Endothelial cell of umbilical vein (primary cell): ENCODE results near the gene KCND2. TPM values are rescaled to one million over a fixed set of nuclear protein-coding genes. Genes with fewer than 3 reads are reported as not detected.

ENCODE experiments used
- BruUV-seq: library from RNA; stranded (reverse); fragments of 400-500 nt; replicated peaks from 2 replicates; lab custom pipeline; 2021; lab: Mats Ljungman, UMichigan
- CTCF ChIA-PET: fragments of 300-600, 350-600 bp; sonication (Branson Sonifier 250); formaldehyde crosslinking; loops from one replicate; lab custom pipeline; 2021; ENCODE audit warnings: antibody characterized with exemption, inconsistent platforms; lab: Charles Lee
- POLR2A ChIA-PET: fragments of 300-600, 350-600 bp; sonication (Branson Sonifier 250); formaldehyde crosslinking; loops from one replicate; lab custom pipeline; 2021; ENCODE audit warnings: antibody characterized with exemption, inconsistent platforms; lab: Charles Lee
- DNase-seq: peaks from one replicate; pipeline ENCODE4 v3.0.0-alpha.2; 2011; ENCODE audit warnings: low read depth, low spot score
- FAIRE-seq: peaks from 2 replicates; lab custom pipeline; 2011; peaks lifted over from hg19 to GRCh38; lab: Jason Lieb, UNC
- H2AFZ ChIP-seq: 2 replicates; pipeline ENCODE4 v1.6.0; 2012; ENCODE audit warnings: low read depth, low read length, control low read depth, inconsistent platforms
- H3K27ac ChIP-seq: 2 replicates; pipeline ENCODE4 v1.5.1; 2011; ENCODE audit warnings: low read depth, mild to moderate bottlenecking, control low read depth, low read length, moderate library complexity; ENCODE audit not compliant: insufficient read depth
- H3K27me3 ChIP-seq, 2 experiments: 2 replicates each; pipeline versions ENCODE4 v1.6.0 to v1.6.1; 2011; ENCODE audit warnings: low read length in 2 of 2, mixed read lengths in 1 of 2; ENCODE audit not compliant: control insufficient read depth in 2 of 2, insufficient read depth in 2 of 2
- H3K36me3 ChIP-seq, 2 experiments: 2 replicates in 1 of 2; 3 replicates in 1 of 2; pipeline ENCODE4 v1.5.1; 2011; ENCODE audit warnings: low read length in 2 of 2, mild to moderate bottlenecking in 1 of 2, moderate library complexity in 1 of 2; ENCODE audit not compliant: control insufficient read depth in 2 of 2, insufficient read depth in 2 of 2; ENCODE audit errors: extremely low read depth in 1 of 2
- H3K4me1 ChIP-seq: 3 replicates; pipeline ENCODE4 v1.5.1; 2011; ENCODE audit warnings: mild to moderate bottlenecking, low read length; ENCODE audit not compliant: control insufficient read depth, insufficient read depth; ENCODE audit errors: extremely low read depth
- H3K4me2 ChIP-seq: 2 replicates; pipeline ENCODE4 v1.6.1; 2011; ENCODE audit warnings: low read length, control low read depth, mixed read lengths; ENCODE audit not compliant: insufficient read depth
- H3K4me3 ChIP-seq, 3 experiments: fragments of 200-600 bp in 1 of 3; sonication (generic), shearing (Covaris generic) in 1 of 3; replicated peaks in 1 of 3; 2 replicates each; pipeline ENCODE4 v1.5.1; 2011 to 2016; ENCODE audit warnings: control low read depth in 3 of 3, low read length in 3 of 3, mild to moderate bottlenecking in 2 of 3, inconsistent platforms in 1 of 3, low read depth in 1 of 3, moderate library complexity in 1 of 3; ENCODE audit not compliant: insufficient read depth in 1 of 3
- H3K79me2 ChIP-seq: 2 replicates; pipeline ENCODE4 v1.6.0; 2012; ENCODE audit warnings: low read length, inconsistent platforms; ENCODE audit not compliant: control insufficient read depth, insufficient read depth
- H3K9ac ChIP-seq: replicated peaks from 2 replicates; pipeline ENCODE3; 2011; ENCODE audit warnings: low read length, control low read depth; ENCODE audit not compliant: insufficient read depth; ENCODE audit errors: extremely low read depth
- H3K9me1 ChIP-seq: replicated peaks from 3 replicates; pipeline ENCODE4 v1.6.0; 2011; ENCODE audit warnings: mild to moderate bottlenecking, low read length; ENCODE audit not compliant: control insufficient read depth, insufficient read depth; ENCODE audit errors: extremely low read depth
- H3K9me3 ChIP-seq: replicated peaks from 2 replicates; pipeline ENCODE4 v1.5.1; 2012; ENCODE audit warnings: low read length, inconsistent platforms; ENCODE audit not compliant: control insufficient read depth, insufficient read depth
- H4K20me1 ChIP-seq: replicated peaks from 2 replicates; pipeline ENCODE3; 2011; ENCODE audit warnings: mild to moderate bottlenecking, low read length; ENCODE audit not compliant: control insufficient read depth, insufficient read depth; ENCODE audit errors: extremely low read depth
- EZH2 ChIP-seq: IDR thresholded peaks from 2 replicates; pipeline ENCODE4 v1.6.1; 2012; ENCODE audit warnings: borderline replicate concordance, low read depth, mild to moderate bottlenecking, moderate library complexity, low read length, inconsistent platforms; ENCODE audit not compliant: severe bottlenecking
- FOS ChIP-seq: IDR thresholded peaks from 2 replicates; pipeline ENCODE4 v1.6.1; 2011; ENCODE audit warnings: mild to moderate bottlenecking, low read length, moderate library complexity, borderline replicate concordance; ENCODE audit not compliant: insufficient read depth
- GATA2 ChIP-seq: IDR thresholded peaks from 2 replicates; pipeline ENCODE4 v1.7.0; 2011; ENCODE audit warnings: low read depth, mild to moderate bottlenecking, moderate library complexity, mixed read lengths, low read length; ENCODE audit not compliant: insufficient read length, insufficient read depth
- JUN ChIP-seq: IDR thresholded peaks from 2 replicates; pipeline ENCODE4 v1.6.1; 2011; ENCODE audit warnings: borderline replicate concordance, low read depth; ENCODE audit not compliant: insufficient read length, insufficient read depth
- MYC ChIP-seq: IDR thresholded peaks from one replicate; pipeline ENCODE4 v1.6.1; 2011; ENCODE audit warnings: mild to moderate bottlenecking, low read depth, low read length
- POLR2A ChIP-seq: IDR thresholded peaks from 2 replicates; pipeline ENCODE4 v1.6.1; 2012; ENCODE audit warnings: low read depth, mild to moderate bottlenecking, control low read depth, low read length
- POLR2AphosphoS5 ChIP-seq: IDR thresholded peaks from 2 replicates; pipeline ENCODE4 v1.6.1; 2012; ENCODE audit warnings: low read depth, mild to moderate bottlenecking, control low read depth, low read length, moderate library complexity; ENCODE audit not compliant: insufficient read depth
- dilution Hi-C: fragments of 300-500 bp; cut with MboI; formaldehyde crosslinking; loops from one replicate; pipeline ENCODE4 v1.15.0; 2019; ENCODE audit warnings: low sequenced_read_pairs; ENCODE audit not compliant: extremely low pct_ligation_motif_present
- intact Hi-C: fragments of 100-400 bp; cut with micrococcal nuclease; formaldehyde crosslinking; loops from one replicate; pipeline ENCODE4 v1.10.0; 2022
- polyA plus RNA-seq, 4 experiments: library from polyadenylated mRNA; depleted of rRNA in 3 of 4; stranded (reverse) in 3 of 4; unstranded in 1 of 4; fragments of >200 nt; gene quantifications; 2 replicates each; pipeline versions ENCODE4 v1.2.1 to v1.2.3, GENCODE V29; 2011 to 2012; ENCODE audit warnings: missing spikeins in 1 of 4
- total RNA-seq: library from RNA; stranded (reverse); gene quantifications from 2 replicates; pipeline ENCODE4 v1.2.3, GENCODE V29; 2021
- TF ChIP-seq, protein P1 (sequence below), 2 donors: IDR thresholded peaks; 1 replicate in 1 of 2; 2 replicates in 1 of 2; pipeline ENCODE4 v1.5.1; 2011; ENCODE audit warnings: low read length in 2 of 2, mild to moderate bottlenecking in 2 of 2, moderate library complexity in 2 of 2, control low read depth in 1 of 2, inconsistent platforms in 1 of 2, low read depth in 1 of 2; ENCODE audit not compliant: insufficient read depth in 1 of 2; ENCODE audit errors: extremely low read depth in 1 of 2
- TF ChIP-seq, protein P2 (sequence below): IDR thresholded peaks from 2 replicates; pipeline ENCODE4 v1.6.1; 2011; ENCODE audit not compliant: insufficient read depth, insufficient read length

The KCND2 gene
- total and polyA plus RNA-seq, 2 donors (not counting 3 experiments of a cell fraction or from before 2014, with no cell fraction given), result not detected

DNA sequence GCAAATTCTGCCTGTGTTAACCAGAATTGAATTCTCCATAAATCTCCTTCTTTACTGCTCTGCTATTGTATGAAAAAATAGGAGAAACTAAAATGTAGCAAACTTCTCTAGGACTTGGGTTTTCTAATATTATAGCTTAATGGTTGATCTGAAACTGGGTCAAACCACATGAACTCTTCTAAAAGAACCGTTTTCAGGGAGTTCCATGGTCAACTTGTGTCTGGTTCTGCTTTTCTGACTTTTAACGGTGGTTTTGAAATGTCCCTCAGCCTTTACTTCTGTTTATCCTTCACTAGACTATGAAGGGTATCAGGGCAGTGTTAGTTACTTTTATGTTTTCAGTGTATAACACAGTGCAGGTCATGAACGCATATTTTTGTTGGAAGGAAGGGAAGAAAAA, 342.7 kb downstream of the KCND2 start:
- POLR2A ChIA-PET, result no interaction called here
- intact Hi-C loops, result no loop called here
- H3K27me3 ChIP-seq, result peaks cover 1 to 2% of the 10 kb centered on the region in 2 experiments
- H2AFZ ChIP-seq, result no peak overlapping the region
- H3K79me2 ChIP-seq, result no peaks in the 10 kb centered on the region
- H3K36me3 ChIP-seq, result no peaks in the 10 kb centered on the region
- no peaks in the 10 kb centered on the region for H3K4me1 ChIP-seq
- no peak overlapping the region for H3K27ac ChIP-seq
- H4K20me1 ChIP-seq, result no peaks in the 10 kb centered on the region
- CTCF ChIA-PET, result no interaction called here
- H3K9ac ChIP-seq, result no peak overlapping the region
- dilution Hi-C loops, result no loop called here
- FAIRE-seq, result no peak
- DNase-seq, result no peak
- no peaks in the 10 kb centered on the region for H3K9me1 ChIP-seq
- no peaks in the 10 kb centered on the region for H3K9me3 ChIP-seq
- H3K4me3 ChIP-seq, result no peak overlapping the region
- BruUV-seq, result no TSS peak
- no peak overlapping the region for H3K4me2 ChIP-seq
- no peak for TF ChIP-seq POLR2AphosphoS5
- TF ChIP-seq MYC, result no peak

DNA sequence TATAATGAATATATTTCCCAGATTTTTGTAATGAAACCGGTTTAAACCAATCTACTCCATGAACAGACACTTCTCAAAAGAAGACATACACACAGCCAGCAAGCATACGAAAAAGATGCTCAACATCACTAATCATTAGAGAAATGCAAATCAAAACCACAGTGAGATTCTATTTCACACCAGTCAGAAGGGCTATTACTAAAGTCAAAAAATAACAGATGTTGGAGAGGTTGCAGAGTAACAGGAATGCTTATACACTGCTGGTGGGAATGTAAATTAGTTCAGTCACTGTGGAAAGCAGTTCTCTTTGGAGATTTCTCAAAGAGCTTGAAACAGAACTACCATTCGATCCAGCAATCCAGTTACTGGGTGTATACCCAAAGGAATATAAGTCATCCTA, 344.3 kb downstream of the KCND2 start:
- BruUV-seq, result no TSS peak
- POLR2A ChIA-PET, result no interaction called here
- Histone ChIP-seq H3K79me2 (no peaks in the 10 kb centered on the region), H3K4me2 (no peak overlapping the region), H2AFZ (no peak overlapping the region), H3K9me1 (no peaks in the 10 kb centered on the region), H3K9ac (no peak overlapping the region), H3K4me3 (no peak overlapping the region), H3K36me3 (no peaks in the 10 kb centered on the region), H3K27ac (no peak overlapping the region), H3K4me1 (no peaks in the 10 kb centered on the region), H3K27me3 (peaks cover under 1 to 1% of the 10 kb centered on the region in 2 experiments), H4K20me1 (no peaks in the 10 kb centered on the region), H3K9me3 (no peaks in the 10 kb centered on the region)
- dilution Hi-C loops, result no loop called here
- TF ChIP-seq MYC, result no peak
- TF ChIP-seq, protein P1, sequence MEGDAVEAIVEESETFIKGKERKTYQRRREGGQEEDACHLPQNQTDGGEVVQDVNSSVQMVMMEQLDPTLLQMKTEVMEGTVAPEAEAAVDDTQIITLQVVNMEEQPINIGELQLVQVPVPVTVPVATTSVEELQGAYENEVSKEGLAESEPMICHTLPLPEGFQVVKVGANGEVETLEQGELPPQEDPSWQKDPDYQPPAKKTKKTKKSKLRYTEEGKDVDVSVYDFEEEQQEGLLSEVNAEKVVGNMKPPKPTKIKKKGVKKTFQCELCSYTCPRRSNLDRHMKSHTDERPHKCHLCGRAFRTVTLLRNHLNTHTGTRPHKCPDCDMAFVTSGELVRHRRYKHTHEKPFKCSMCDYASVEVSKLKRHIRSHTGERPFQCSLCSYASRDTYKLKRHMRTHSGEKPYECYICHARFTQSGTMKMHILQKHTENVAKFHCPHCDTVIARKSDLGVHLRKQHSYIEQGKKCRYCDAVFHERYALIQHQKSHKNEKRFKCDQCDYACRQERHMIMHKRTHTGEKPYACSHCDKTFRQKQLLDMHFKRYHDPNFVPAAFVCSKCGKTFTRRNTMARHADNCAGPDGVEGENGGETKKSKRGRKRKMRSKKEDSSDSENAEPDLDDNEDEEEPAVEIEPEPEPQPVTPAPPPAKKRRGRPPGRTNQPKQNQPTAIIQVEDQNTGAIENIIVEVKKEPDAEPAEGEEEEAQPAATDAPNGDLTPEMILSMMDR (IDR thresholded peaks at IDR 0.05; ENCODE audit: extremely low read depth in 1 of 2, insufficient read depth in 1 of 2, low read depth in 1 of 2, low read length in 2 of 2), result no peak
- no peak for TF ChIP-seq POLR2A
- no peak for TF ChIP-seq EZH2
- TF ChIP-seq FOS, result no peak
- TF ChIP-seq JUN, result no peak
- TF ChIP-seq POLR2AphosphoS5, result no peak
- TF ChIP-seq, protein P2, sequence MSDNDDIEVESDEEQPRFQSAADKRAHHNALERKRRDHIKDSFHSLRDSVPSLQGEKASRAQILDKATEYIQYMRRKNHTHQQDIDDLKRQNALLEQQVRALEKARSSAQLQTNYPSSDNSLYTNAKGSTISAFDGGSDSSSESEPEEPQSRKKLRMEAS, result no peak
- TF ChIP-seq GATA2, result no peak
- DNase-seq (no peak), FAIRE-seq (no peak)
- CTCF ChIA-PET, result no interaction called here
- intact Hi-C loops, result no loop called here
